ENCODE measurements around the gene WDR7.

- TF ChIP-seq, protein P1, sequence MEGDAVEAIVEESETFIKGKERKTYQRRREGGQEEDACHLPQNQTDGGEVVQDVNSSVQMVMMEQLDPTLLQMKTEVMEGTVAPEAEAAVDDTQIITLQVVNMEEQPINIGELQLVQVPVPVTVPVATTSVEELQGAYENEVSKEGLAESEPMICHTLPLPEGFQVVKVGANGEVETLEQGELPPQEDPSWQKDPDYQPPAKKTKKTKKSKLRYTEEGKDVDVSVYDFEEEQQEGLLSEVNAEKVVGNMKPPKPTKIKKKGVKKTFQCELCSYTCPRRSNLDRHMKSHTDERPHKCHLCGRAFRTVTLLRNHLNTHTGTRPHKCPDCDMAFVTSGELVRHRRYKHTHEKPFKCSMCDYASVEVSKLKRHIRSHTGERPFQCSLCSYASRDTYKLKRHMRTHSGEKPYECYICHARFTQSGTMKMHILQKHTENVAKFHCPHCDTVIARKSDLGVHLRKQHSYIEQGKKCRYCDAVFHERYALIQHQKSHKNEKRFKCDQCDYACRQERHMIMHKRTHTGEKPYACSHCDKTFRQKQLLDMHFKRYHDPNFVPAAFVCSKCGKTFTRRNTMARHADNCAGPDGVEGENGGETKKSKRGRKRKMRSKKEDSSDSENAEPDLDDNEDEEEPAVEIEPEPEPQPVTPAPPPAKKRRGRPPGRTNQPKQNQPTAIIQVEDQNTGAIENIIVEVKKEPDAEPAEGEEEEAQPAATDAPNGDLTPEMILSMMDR (IDR thresholded peaks at IDR 0.05), result no peak
- TF ChIP-seq POLR2A (IDR thresholded peaks at IDR 0.05; ENCODE audit: low read depth) (no peak), POLR2AphosphoS5 (IDR thresholded peaks at IDR 0.05) (no peak), EP300 (IDR thresholded peaks at IDR 0.05) (no peak)
Measured at GRCh38 chr18:56990678-56991077, 339.5 kb downstream of the WDR7 start.
